Activated B cell treated with CpG ODN at 0.5 μM for 24 hours (primary cell): Measurements from ENCODE around the gene ANAPC5. TPM values are rescaled to one million over a fixed set of nuclear protein-coding genes. Genes with fewer than 3 reads are reported as not detected.

Experiments used
- ATAC-seq: fragments of 200-7000 bp; cut with Tn5 transposase; one replicate; pipeline ENCODE4 v1.10.0; 2021; ENCODE audit warnings: low read depth, mild to moderate bottlenecking, moderate library complexity
- CTCF ChIA-PET: fragments of 350-600 bp; sonication (Branson Sonifier 250); formaldehyde crosslinking; loops from one replicate; lab custom pipeline; 2021; ENCODE audit warnings: antibody characterized with exemption; lab: Charles Lee
- POLR2A ChIA-PET: fragments of 350-600 bp; sonication (Branson Sonifier 250); formaldehyde crosslinking; loops from one replicate; lab custom pipeline; 2021; ENCODE audit warnings: antibody characterized with exemption; lab: Charles Lee
- DNase-seq: peaks from one replicate; pipeline ENCODE4 v3.0.0; 2022
- H3K27ac Mint-ChIP-seq: one replicate; pipeline ENCODE4 v1.8.0; 2020; ENCODE audit warnings: mixed read lengths
- H3K27me3 Mint-ChIP-seq: one replicate; pipeline ENCODE4 v1.8.0; 2021; ENCODE audit warnings: mixed read lengths
- H3K36me3 Mint-ChIP-seq: one replicate; pipeline ENCODE4 v1.8.0; 2021; ENCODE audit warnings: low read depth, mixed read lengths
- H3K4me1 Mint-ChIP-seq: one replicate; pipeline ENCODE4 v1.8.0; 2021; ENCODE audit warnings: mixed read lengths
- H3K4me3 Mint-ChIP-seq: one replicate; pipeline ENCODE4 v1.8.0; 2020; ENCODE audit warnings: mild to moderate bottlenecking, mixed read lengths
- H3K9me3 Mint-ChIP-seq: one replicate; pipeline ENCODE4 v1.8.0; 2020; ENCODE audit warnings: mixed read lengths
- CTCF ChIP-seq: fragments of 200-600 bp; IDR thresholded peaks from one replicate; pipeline ENCODE4 v1.8.0; 2022; ENCODE audit warnings: antibody characterized with exemption, mild to moderate bottlenecking
- intact Hi-C: fragments of 100-400 bp; cut with micrococcal nuclease; formaldehyde crosslinking; loops from one replicate; pipeline ENCODE4 v1.15.1; 2024
- total RNA-seq: library from RNA; stranded (reverse); gene quantifications from 2 replicates; pipeline ENCODE4 v1.2.3, GENCODE V29; 2022

ANAPC5 gene
- 116 and 143 TPM in 2 replicates for total RNA-seq

GRCh38 chr12:121351820-121352681 lies at the start of gene ANAPC5:
Gene ANAPC5 (minus strand): TSS chr12:121352411. CDS start chr12:121352340, 71 bp downstream.
- ATAC-seq (peak; percentile 99), DNase-seq (peak; percentile 73)
- peaks cover 12% of the 10 kb centered on the region for H3K36me3 Mint-ChIP-seq
- H3K27ac Mint-ChIP-seq, result peak within 1 kb of the TSS; percentile 91
- peaks cover 28% of the 10 kb centered on the region for H3K4me1 Mint-ChIP-seq
- no peaks in the 10 kb centered on the region for H3K27me3 Mint-ChIP-seq
- H3K4me3 Mint-ChIP-seq, result peak within 1 kb of the TSS; percentile 94
- intact Hi-C loops, result loop anchor here (1.0 to 5.0 kb wide), 4 partner anchors 48 to 114 kb away; partner anchors contain the start of gene RNF34
- no peaks in the 10 kb centered on the region for H3K9me3 Mint-ChIP-seq
- ChIA-PET POLR2A (interaction anchor here (0.6 to 2.5 kb wide), 14 partner anchors 48 to 1540 kb away, joined by 3 to 42 read pairs (median 4); partner anchors contain the start of genes CAMKK2, DIABLO, P2RX7 and RNF34), CTCF (interaction anchor here (0.6 to 1.8 kb wide), 3 partner anchors 17 to 90 kb away, joined by 4 to 7 read pairs (median 7); partner anchors contain the start of gene RNF34)
- TF ChIP-seq CTCF, result no peak

- H3K27ac Mint-ChIP-seq, result peak overlapping the region; percentile 95
- peak; percentile 28 for ATAC-seq
- POLR2A ChIA-PET, result interaction anchor here (0.5 to 4.1 kb wide), 29 partner anchors 9 to 1832 kb away, joined by 3 to 64 read pairs (median 4); partner anchors contain the start of genes ANAPC5, CAMKK2, POP5 and PSMD9
- CTCF ChIA-PET, result interaction anchor here (0.6 to 2.4 kb wide), 5 partner anchors 11 to 185 kb away, joined by 3 to 11 read pairs (median 3); partner anchors contain the start of gene ANAPC5
- peak overlapping the region; percentile 96 for H3K4me3 Mint-ChIP-seq
- DNase-seq, result no peak
- H3K9me3 Mint-ChIP-seq, result no peaks in the 10 kb centered on the region
- TF ChIP-seq CTCF, result no peak
- no peaks in the 10 kb centered on the region for H3K27me3 Mint-ChIP-seq
- intact Hi-C loops, result loop anchor here (1.0 to 2.0 kb wide), 6 partner anchors 25 to 820 kb away; partner anchors contain the start of genes ANAPC5 and POP5
- H3K4me1 Mint-ChIP-seq, result peaks cover 37% of the 10 kb centered on the region
- peaks cover 39% of the 10 kb centered on the region for H3K36me3 Mint-ChIP-seq
Measured at GRCh38 chr12:121400332-121401139, 48.3 kb upstream of the ANAPC5 start.

GRCh38 chr12:121399391-121400331 lies 47.5 kb upstream of the ANAPC5 start, which contains the start of gene RNF34:
Gene RNF34 (plus strand): TSS chr12:121400118. CDS start chr12:121400213, 95 bp downstream.
- ChIA-PET POLR2A (interaction anchor here (0.5 to 4.1 kb wide), 21 partner anchors 8 to 1199 kb away, joined by 3 to 64 read pairs (median 4); partner anchors contain the start of genes ANAPC5, CAMKK2, RNU4-1 and RPLP0), CTCF (interaction anchor here (0.6 to 2.4 kb wide), 4 partner anchors 10 to 65 kb away, joined by 3 to 11 read pairs (median 5); partner anchors contain the start of gene ANAPC5)

More at GRCh38 chr12:121399391-121400331, 47.5 kb upstream of the ANAPC5 start, which contains the start of gene RNF34:
- H3K9me3 Mint-ChIP-seq, result no peaks in the 10 kb centered on the region
- H3K4me3 Mint-ChIP-seq, result peak within 1 kb of the TSS; percentile 96
- H3K27me3 Mint-ChIP-seq, result no peaks in the 10 kb centered on the region
- no peak for TF ChIP-seq CTCF
- peaks cover 31% of the 10 kb centered on the region for H3K36me3 Mint-ChIP-seq
- ATAC-seq (peak; percentile 91), DNase-seq (peak; percentile 93)
- peak within 1 kb of the TSS; percentile 95 for H3K27ac Mint-ChIP-seq
- peaks cover 37% of the 10 kb centered on the region for H3K4me1 Mint-ChIP-seq
- intact Hi-C loops, result loop anchor here (1.0 to 2.0 kb wide), 6 partner anchors 26 to 819 kb away; partner anchors contain the start of genes ANAPC5 and POP5
